Measurements from ENCODE around the gene IL20RA. TPM values are rescaled to one million over a fixed set of nuclear protein-coding genes. Genes with fewer than 3 reads are reported as not detected.
"Not testable (repeated sequence)": the region's sequence is repeated elsewhere in the genome, so short reads cannot be mapped to it uniquely, and the experiment has no call there.

IL20RA gene
- total RNA-seq, 1 donor from 2014 or later, result 10.7 TPM

GRCh38 chr6:137006056-137006455 is 38.7 kb downstream of the IL20RA start:
- no peak for DNase-seq

GRCh38 chr6:137005073-137005472 is 39.7 kb downstream of the IL20RA start:
- no peak for DNase-seq

- DNase-seq, result no peak
Measured at GRCh38 chr6:137002505-137002904, 42.3 kb downstream of the IL20RA start.

- no peak for DNase-seq
Measured at GRCh38 chr6:137001977-137002302, 42.8 kb downstream of the IL20RA start.

GRCh38 chr6:137001299-137001976 is 43.3 kb downstream of the IL20RA start:
- no peak for DNase-seq

- DNase-seq, result no peak
Measured at GRCh38 chr6:137000825-137001224, 43.9 kb downstream of the IL20RA start.

GRCh38 chr6:136995521-136995920 is 49.2 kb downstream of the IL20RA start:
- DNase-seq, result no peak

GRCh38 chr6:136994782-136995181 is 50.0 kb downstream of the IL20RA start:
- no peak for DNase-seq

- no peak for DNase-seq
Measured at GRCh38 chr6:136992113-136992512, 52.7 kb downstream of the IL20RA start.

- DNase-seq, result no peak
Measured at GRCh38 chr6:136991646-136992045, 53.1 kb downstream of the IL20RA start.

- no peak for DNase-seq
Measured at GRCh38 chr6:136990754-136991153, 54.0 kb downstream of the IL20RA start.

- DNase-seq, result no peak
Measured at GRCh38 chr6:136990242-136990578, 54.6 kb downstream of the IL20RA start.

- DNase-seq, result no peak
Measured at GRCh38 chr6:136989571-136990241, 55.1 kb downstream of the IL20RA start.

GRCh38 chr6:136987526-136987925 is 57.2 kb downstream of the IL20RA start:
- DNase-seq, result no peak

- no peak for DNase-seq
Measured at GRCh38 chr6:136985502-136985901, 59.3 kb downstream of the IL20RA start.

GRCh38 chr6:136984578-136984977 is 60.2 kb downstream of the IL20RA start:
- DNase-seq, result no peak

- no peak for DNase-seq
Measured at GRCh38 chr6:136983687-136984086, 61.1 kb downstream of the IL20RA start.

- peak; percentile 30 for DNase-seq
Measured at GRCh38 chr6:136982928-136983327, 61.8 kb downstream of the IL20RA start.

GRCh38 chr6:136980070-136980469 is 64.7 kb downstream of the IL20RA start:
- no peak for DNase-seq

- DNase-seq, result no peak
Measured at GRCh38 chr6:136979206-136979605, 65.6 kb downstream of the IL20RA start.

- DNase-seq, result no peak
Measured at GRCh38 chr6:136977075-136977474, 67.7 kb downstream of the IL20RA start.

- no peak for DNase-seq
Measured at GRCh38 chr6:136975089-136975715, 69.6 kb downstream of the IL20RA start.

- DNase-seq, result not testable (repeated sequence)
Measured at GRCh38 chr6:136973781-136974180, 71.0 kb downstream of the IL20RA start.

GRCh38 chr6:136971609-136972008 is 73.2 kb downstream of the IL20RA start:
- DNase-seq, result no peak

Measured in skin of body (tissue), 2 donors.